Activated B cell treated with CpG ODN at 0.5 μM for 24 hours (primary cell): ENCODE data around the gene TBXAS1. TPM values are rescaled to one million over a fixed set of nuclear protein-coding genes. Genes with fewer than 3 reads are reported as not detected.

Experiments used
- ATAC-seq: fragments of 200-7000 bp; cut with Tn5 transposase; one replicate; pipeline ENCODE4 v1.10.0; 2021; ENCODE audit warnings: low read depth, mild to moderate bottlenecking, moderate library complexity
- CTCF ChIA-PET: fragments of 350-600 bp; sonication (Branson Sonifier 250); formaldehyde crosslinking; loops from one replicate; lab custom pipeline; 2021; ENCODE audit warnings: antibody characterized with exemption; lab: Charles Lee
- POLR2A ChIA-PET: fragments of 350-600 bp; sonication (Branson Sonifier 250); formaldehyde crosslinking; loops from one replicate; lab custom pipeline; 2021; ENCODE audit warnings: antibody characterized with exemption; lab: Charles Lee
- DNase-seq: peaks from one replicate; pipeline ENCODE4 v3.0.0; 2022
- H3K27ac Mint-ChIP-seq: one replicate; pipeline ENCODE4 v1.8.0; 2020; ENCODE audit warnings: mixed read lengths
- H3K27me3 Mint-ChIP-seq: one replicate; pipeline ENCODE4 v1.8.0; 2021; ENCODE audit warnings: mixed read lengths
- H3K36me3 Mint-ChIP-seq: one replicate; pipeline ENCODE4 v1.8.0; 2021; ENCODE audit warnings: low read depth, mixed read lengths
- H3K4me1 Mint-ChIP-seq: one replicate; pipeline ENCODE4 v1.8.0; 2021; ENCODE audit warnings: mixed read lengths
- H3K4me3 Mint-ChIP-seq: one replicate; pipeline ENCODE4 v1.8.0; 2020; ENCODE audit warnings: mild to moderate bottlenecking, mixed read lengths
- H3K9me3 Mint-ChIP-seq: one replicate; pipeline ENCODE4 v1.8.0; 2020; ENCODE audit warnings: mixed read lengths
- intact Hi-C: fragments of 100-400 bp; cut with micrococcal nuclease; formaldehyde crosslinking; loops from one replicate; pipeline ENCODE4 v1.15.1; 2024
- total RNA-seq: library from RNA; stranded (reverse); gene quantifications from 2 replicates; pipeline ENCODE4 v1.2.3, GENCODE V29; 2022
- TF ChIP-seq, protein P1 (sequence below): fragments of 200-600 bp; IDR thresholded peaks from one replicate; pipeline ENCODE4 v1.8.0; 2022; ENCODE audit warnings: antibody characterized with exemption, mild to moderate bottlenecking

Gene TBXAS1
- total RNA-seq, 1 donor from 2014 or later, result 3.8 TPM

DNA sequence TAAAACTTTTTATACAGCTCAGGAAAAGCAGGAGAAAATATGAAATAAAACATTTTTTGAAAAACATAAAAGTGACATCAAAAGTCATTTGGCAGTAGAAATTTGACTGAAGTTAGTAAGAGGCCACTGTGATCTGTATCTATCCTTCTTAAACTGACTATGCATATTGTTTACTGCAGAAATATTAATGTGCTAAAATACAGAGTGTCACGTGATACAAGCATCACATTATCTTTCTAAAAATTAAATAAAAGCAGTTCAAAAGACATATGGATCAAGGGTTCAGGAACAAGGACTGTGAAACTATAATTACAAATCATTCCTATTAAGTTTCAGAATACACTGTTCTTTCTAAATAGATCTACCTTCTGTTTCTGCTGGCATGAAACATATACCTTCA is 200.0 kb downstream of the TBXAS1 start:
- ATAC-seq (no peak), DNase-seq (no peak)
- H3K4me3 Mint-ChIP-seq, result no peak overlapping the region
- TF ChIP-seq, protein P1, sequence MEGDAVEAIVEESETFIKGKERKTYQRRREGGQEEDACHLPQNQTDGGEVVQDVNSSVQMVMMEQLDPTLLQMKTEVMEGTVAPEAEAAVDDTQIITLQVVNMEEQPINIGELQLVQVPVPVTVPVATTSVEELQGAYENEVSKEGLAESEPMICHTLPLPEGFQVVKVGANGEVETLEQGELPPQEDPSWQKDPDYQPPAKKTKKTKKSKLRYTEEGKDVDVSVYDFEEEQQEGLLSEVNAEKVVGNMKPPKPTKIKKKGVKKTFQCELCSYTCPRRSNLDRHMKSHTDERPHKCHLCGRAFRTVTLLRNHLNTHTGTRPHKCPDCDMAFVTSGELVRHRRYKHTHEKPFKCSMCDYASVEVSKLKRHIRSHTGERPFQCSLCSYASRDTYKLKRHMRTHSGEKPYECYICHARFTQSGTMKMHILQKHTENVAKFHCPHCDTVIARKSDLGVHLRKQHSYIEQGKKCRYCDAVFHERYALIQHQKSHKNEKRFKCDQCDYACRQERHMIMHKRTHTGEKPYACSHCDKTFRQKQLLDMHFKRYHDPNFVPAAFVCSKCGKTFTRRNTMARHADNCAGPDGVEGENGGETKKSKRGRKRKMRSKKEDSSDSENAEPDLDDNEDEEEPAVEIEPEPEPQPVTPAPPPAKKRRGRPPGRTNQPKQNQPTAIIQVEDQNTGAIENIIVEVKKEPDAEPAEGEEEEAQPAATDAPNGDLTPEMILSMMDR, result no peak
- no peaks in the 10 kb centered on the region for H3K27me3 Mint-ChIP-seq
- CTCF ChIA-PET, result no interaction called here
- peaks cover 82% of the 10 kb centered on the region for H3K36me3 Mint-ChIP-seq
- intact Hi-C loops, result no loop called here
- H3K27ac Mint-ChIP-seq, result peak overlapping the region; percentile 32
- peaks cover 10% of the 10 kb centered on the region for H3K4me1 Mint-ChIP-seq
- no peaks in the 10 kb centered on the region for H3K9me3 Mint-ChIP-seq
- POLR2A ChIA-PET, result no interaction called here

DNA sequence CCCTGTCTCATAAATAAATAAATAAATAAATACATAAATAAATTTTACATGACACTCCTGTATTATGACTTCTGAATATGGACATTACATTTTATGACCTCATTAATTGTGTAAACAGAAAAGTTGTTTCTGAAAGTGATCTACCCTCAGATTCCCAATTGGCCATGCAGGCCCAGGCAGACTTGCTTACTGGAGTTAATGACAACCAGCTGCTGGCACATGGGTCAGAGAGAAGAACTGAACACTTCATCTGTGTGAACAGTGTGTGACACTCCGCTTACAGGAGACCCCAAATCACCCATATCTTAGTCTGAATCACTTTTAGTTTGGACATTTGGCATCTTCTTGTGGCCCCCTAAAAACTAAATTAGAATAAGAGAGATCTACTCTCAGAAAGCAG is 202.3 kb downstream of the TBXAS1 start:
- POLR2A ChIA-PET, result no interaction called here
- peaks cover 17% of the 10 kb centered on the region for H3K4me1 Mint-ChIP-seq
- H3K36me3 Mint-ChIP-seq, result peaks cover 75% of the 10 kb centered on the region
- CTCF ChIA-PET, result no interaction called here
- no peaks in the 10 kb centered on the region for H3K27me3 Mint-ChIP-seq
- intact Hi-C loops, result no loop called here
- TF ChIP-seq, protein P1, result no peak
- DNase-seq, result no peak
- H3K27ac Mint-ChIP-seq, result no peak overlapping the region
- ATAC-seq, result no peak
- no peaks in the 10 kb centered on the region for H3K9me3 Mint-ChIP-seq
- H3K4me3 Mint-ChIP-seq, result no peak overlapping the region

DNA sequence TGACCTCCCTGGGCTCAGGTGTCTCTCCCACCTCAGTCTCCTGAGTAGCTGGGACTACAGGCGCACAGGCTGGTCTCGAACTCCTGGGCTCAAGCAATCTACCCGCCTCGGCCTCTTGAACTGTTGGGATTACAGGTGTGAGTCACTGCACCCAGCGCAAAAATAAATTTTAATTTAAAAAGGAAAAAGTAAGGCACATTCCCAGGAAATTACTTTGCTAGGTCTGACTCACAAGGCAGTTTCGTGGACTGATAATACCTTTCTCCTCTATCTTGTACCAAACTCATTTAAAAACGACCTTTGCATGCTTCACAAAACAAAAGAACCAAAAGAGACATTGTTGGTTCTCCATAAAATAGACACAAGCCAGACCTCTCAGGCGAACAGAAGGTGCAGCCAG is 204.0 kb downstream of the TBXAS1 start:
- ATAC-seq, result no peak
- H3K4me3 Mint-ChIP-seq, result no peak overlapping the region
- no peaks in the 10 kb centered on the region for H3K27me3 Mint-ChIP-seq
- ChIA-PET POLR2A (no interaction called here), CTCF (no interaction called here)
- intact Hi-C loops, result no loop called here
- H3K36me3 Mint-ChIP-seq, result peaks cover 76% of the 10 kb centered on the region
- TF ChIP-seq, protein P1, result no peak
- no peak overlapping the region for H3K27ac Mint-ChIP-seq
- DNase-seq, result no peak
- H3K9me3 Mint-ChIP-seq, result no peaks in the 10 kb centered on the region
- H3K4me1 Mint-ChIP-seq, result peaks cover 24% of the 10 kb centered on the region

DNA sequence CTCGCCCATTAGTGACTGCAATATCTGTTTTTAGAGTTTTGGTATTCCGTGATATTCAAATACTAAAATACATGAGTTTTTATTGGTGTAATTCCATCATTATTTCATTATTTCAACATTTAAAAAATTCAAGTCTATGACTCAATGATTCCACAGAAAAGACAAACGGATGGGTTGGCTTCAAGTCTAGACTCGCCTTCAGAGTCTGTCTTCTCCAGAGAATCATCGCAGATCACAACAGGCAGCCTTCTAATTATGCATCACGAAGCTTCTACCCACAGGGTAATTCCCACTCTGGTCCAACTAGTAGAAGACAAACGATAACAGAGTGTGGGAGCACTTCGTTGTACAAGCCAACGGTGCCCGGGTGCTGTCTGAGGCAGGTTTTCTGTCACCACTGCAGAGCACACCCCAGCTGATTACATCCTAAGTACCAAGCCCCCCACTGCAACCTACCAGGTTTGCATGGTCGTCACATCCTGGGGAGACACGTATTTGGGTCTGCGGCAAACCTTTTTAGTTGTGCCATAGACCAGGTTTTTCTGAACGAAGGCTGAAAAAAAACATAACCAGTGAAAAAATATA is 204.8 kb downstream of the TBXAS1 start:
- Mint-ChIP-seq H3K36me3 (peaks cover 76% of the 10 kb centered on the region), H3K27ac (no peak overlapping the region), H3K4me1 (peaks cover 24% of the 10 kb centered on the region), H3K9me3 (no peaks in the 10 kb centered on the region), H3K4me3 (no peak overlapping the region), H3K27me3 (no peaks in the 10 kb centered on the region)
- intact Hi-C loops, result no loop called here
- DNase-seq (no peak), ATAC-seq (no peak)
- ChIA-PET CTCF (no interaction called here), POLR2A (no interaction called here)
- TF ChIP-seq, protein P1, result no peak

DNA sequence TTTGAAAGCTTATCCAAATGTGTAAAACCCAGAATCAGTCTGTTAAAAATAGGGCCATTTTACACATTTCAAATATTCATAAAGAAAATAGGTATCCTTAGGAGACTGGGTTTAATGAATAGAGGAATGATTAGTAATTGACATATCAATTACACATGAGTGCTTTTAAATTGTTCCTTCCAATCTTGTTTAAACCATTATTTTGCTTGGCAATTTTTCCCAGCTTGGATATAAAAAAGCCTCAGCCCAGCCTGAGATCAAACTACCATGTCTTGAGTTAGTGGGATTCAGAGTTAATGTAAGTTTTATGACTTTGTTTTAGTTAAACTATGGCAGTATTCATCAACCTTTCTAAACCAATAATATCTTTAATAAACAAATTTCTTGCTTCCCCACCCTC is 205.4 kb downstream of the TBXAS1 start:
- H3K27ac Mint-ChIP-seq, result no peak overlapping the region
- H3K4me1 Mint-ChIP-seq, result peaks cover 24% of the 10 kb centered on the region
- no peak overlapping the region for H3K4me3 Mint-ChIP-seq

More for the DNA sequence above, 205.4 kb downstream of the TBXAS1 start:
- Mint-ChIP-seq H3K9me3 (no peaks in the 10 kb centered on the region), H3K36me3 (peaks cover 79% of the 10 kb centered on the region), H3K27me3 (no peaks in the 10 kb centered on the region)
- DNase-seq (no peak), ATAC-seq (no peak)
- ChIA-PET CTCF (no interaction called here), POLR2A (no interaction called here)
- TF ChIP-seq, protein P1, result no peak
- intact Hi-C loops, result no loop called here
